Common myeloid progenitor, CD34-positive (primary cell): ENCODE data around the gene UVRAG.
"Not testable (repeated sequence)": the region's sequence is repeated elsewhere in the genome, so short reads cannot be mapped to it uniquely, and the experiment has no call there.

Experiments
- CTCF ChIA-PET: fragments of 350-600 bp; sonication (Branson Sonifier 250); formaldehyde crosslinking; loops from one replicate; lab custom pipeline; 2021; ENCODE audit warnings: antibody characterized with exemption; lab: Charles Lee
- POLR2A ChIA-PET: fragments of 350-600 bp; sonication (Branson Sonifier 250); formaldehyde crosslinking; loops from one replicate; lab custom pipeline; 2021; ENCODE audit warnings: antibody characterized with exemption; lab: Charles Lee
- DNase-seq, 3 donors: peaks; one replicate each; pipeline versions ENCODE4 v3.0.0 to v3.0.0-alpha.2; 2013
- H3K27ac ChIP-seq, 2 experiments: 1 replicate in 1 of 2; 2 replicates in 1 of 2; pipeline ENCODE4 v1.7.0; 2013; ENCODE audit warnings: inconsistent platforms in 2 of 2, low read length in 2 of 2, mild to moderate bottlenecking in 2 of 2, low read depth in 1 of 2, moderate library complexity in 1 of 2; ENCODE audit not compliant: severe bottlenecking in 2 of 2, insufficient read depth in 1 of 2, poor library complexity in 1 of 2
- H3K27me3 ChIP-seq, 5 experiments: replicated peaks in 2 of 5; 1 replicate in 3 of 5; 2 replicates in 2 of 5; pipeline versions ENCODE4 v1.6.1 to v1.7.0; 2013; ENCODE audit warnings: low read length in 4 of 5, mild to moderate bottlenecking in 2 of 5, moderate library complexity in 2 of 5, inconsistent platforms in 1 of 5; ENCODE audit not compliant: insufficient read depth in 5 of 5, control insufficient read depth in 4 of 5
- H3K36me3 ChIP-seq, 4 experiments: 1 replicate in 2 of 4; 2 replicates in 2 of 4; pipeline versions ENCODE4 v1.6.1 to v1.7.0; 2013; ENCODE audit warnings: low read length in 3 of 4, control low read depth in 1 of 4, mild to moderate bottlenecking in 1 of 4; ENCODE audit not compliant: control insufficient read depth in 4 of 4, insufficient read depth in 4 of 4
- H3K4me1 ChIP-seq, 4 experiments: 1 replicate in 3 of 4; 2 replicates in 1 of 4; pipeline versions ENCODE4 v1.6.1 to v1.7.1; 2013; ENCODE audit warnings: low read length in 3 of 4, mild to moderate bottlenecking in 3 of 4, control low read depth in 1 of 4, inconsistent platforms in 1 of 4, moderate library complexity in 1 of 4; ENCODE audit not compliant: control insufficient read depth in 4 of 4, insufficient read depth in 4 of 4; ENCODE audit errors: control extremely low read depth in 1 of 4
- H3K4me3 ChIP-seq, 7 experiments: 1 replicate in 4 of 7; 2 replicates in 3 of 7; pipeline versions ENCODE4 v1.5.1 to v1.7.0; 2013; ENCODE audit warnings: mild to moderate bottlenecking in 7 of 7, low read length in 6 of 7, moderate library complexity in 6 of 7, inconsistent platforms in 2 of 7, low read depth in 2 of 7, control low read depth in 1 of 7; ENCODE audit not compliant: insufficient read depth in 4 of 7, control insufficient read depth in 1 of 7; ENCODE audit errors: extremely low read depth in 1 of 7
- H3K9me3 ChIP-seq, 5 experiments: 1 replicate in 4 of 5; 2 replicates in 1 of 5; pipeline versions ENCODE4 v1.6.1 to v1.7.1; 2013; ENCODE audit warnings: low read length in 4 of 5, mild to moderate bottlenecking in 2 of 5, inconsistent platforms in 1 of 5, low read depth in 1 of 5, moderate library complexity in 1 of 5; ENCODE audit not compliant: control insufficient read depth in 4 of 5, insufficient read depth in 2 of 5; ENCODE audit errors: control extremely low read depth in 1 of 5
- WGBS: methylation state at CpG from one replicate; pipeline ENCODE4 v1.1.5; 2013; ENCODE audit not compliant: insufficient coverage; 5-methylcytosine and 5-hydroxymethylcytosine counted together

UVRAG gene

DNA sequence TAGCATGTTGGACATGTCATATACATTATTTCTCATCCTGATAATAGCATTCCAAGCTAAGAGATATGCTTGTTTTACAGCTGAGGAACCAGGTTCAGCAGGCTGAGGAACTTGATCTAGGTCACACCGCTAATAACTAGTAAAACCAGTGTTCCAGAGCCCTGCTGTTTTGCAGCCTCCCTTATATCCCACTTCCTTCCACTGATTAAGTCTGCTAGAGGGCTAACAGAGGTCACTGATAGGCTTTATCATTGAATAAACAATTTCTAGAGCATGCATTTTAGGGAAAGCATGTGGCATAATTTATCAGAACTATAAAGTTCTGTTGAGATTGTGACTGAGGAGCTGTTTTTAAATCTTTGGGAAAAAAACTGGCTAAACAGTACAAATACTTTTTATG, 54.0 kb downstream of the UVRAG start:
- CTCF ChIA-PET: interaction anchor here (0.8 to 5.2 kb wide), 19 partner anchors 9 to 454 kb away, joined by 3 to 85 read pairs (median 4); no protein-coding TSS in a partner anchor
- POLR2A ChIA-PET: no interaction called here
- DNase-seq: no peak
- 13% methylated on average over 1 of the region's 1 CpG for WGBS
- Histone ChIP-seq H3K27me3 (no peaks in the 10 kb centered on the region), H3K27ac (peak overlapping the region in 1 of 2 experiments; percentile 39), H3K9me3 (no peaks in the 10 kb centered on the region), H3K4me3 (no peak overlapping the region), H3K4me1 (peaks cover 22 to 52% (median 42%) of the 10 kb centered on the region in 4 experiments), H3K36me3 (peaks cover 0 to 5% (median 2%) of the 10 kb centered on the region in 4 experiments)

DNA sequence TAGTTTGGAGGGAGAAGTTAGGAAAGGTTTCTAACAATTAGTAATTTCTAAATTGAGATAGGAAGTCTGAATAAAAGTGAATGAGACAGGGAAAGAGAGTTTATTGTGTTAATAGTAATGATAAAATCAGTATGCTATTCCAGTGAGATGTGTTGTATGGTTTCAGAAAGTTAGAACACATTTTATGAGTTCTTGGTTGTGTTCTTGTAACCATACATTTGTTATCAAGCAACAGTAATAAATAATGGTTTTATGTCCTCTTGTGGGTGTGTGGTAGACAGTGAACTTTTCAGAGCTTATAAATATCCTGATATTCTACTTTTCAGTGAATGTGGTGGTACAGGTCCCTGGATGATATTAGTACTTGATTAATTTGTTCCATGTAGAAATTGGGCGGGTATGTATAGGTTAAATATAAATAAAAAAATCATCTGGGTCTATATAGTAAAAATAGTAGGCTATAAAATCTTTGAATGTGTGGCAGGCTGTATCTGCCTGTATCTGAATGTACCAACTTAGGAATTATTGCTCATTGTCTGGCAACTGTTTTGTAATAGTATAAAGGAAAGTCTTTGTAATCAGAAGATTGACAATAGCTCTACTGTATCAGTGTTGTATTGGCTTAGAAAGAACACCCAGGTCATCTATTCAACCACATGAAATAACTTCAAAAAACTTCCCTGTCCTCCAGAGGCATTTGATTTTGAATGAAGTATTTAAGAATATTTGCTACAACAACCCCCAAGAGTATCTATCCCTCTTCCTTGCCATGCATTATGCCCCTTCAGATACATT, 54.8 kb downstream of the UVRAG start:
- Histone ChIP-seq H3K4me1 (peaks cover 26 to 61% (median 50%) of the 10 kb centered on the region in 4 experiments), H3K27ac (peak overlapping the region in 1 of 2 experiments; percentile 39), H3K36me3 (peaks cover 0 to under 1% (median 0%) of the 10 kb centered on the region in 4 experiments), H3K9me3 (no peaks in the 10 kb centered on the region), H3K27me3 (no peaks in the 10 kb centered on the region), H3K4me3 (no peak overlapping the region)
- ChIA-PET CTCF (interaction anchor here (1.0 to 5.2 kb wide), 11 partner anchors 10 to 277 kb away, joined by 3 to 85 read pairs (median 4); no protein-coding TSS in a partner anchor), POLR2A (no interaction called here)
- DNase-seq: peak in 1 of 3 donors; percentile 29
- WGBS: no CpG with 5 or more reads among the region's 1 CpG

DNA sequence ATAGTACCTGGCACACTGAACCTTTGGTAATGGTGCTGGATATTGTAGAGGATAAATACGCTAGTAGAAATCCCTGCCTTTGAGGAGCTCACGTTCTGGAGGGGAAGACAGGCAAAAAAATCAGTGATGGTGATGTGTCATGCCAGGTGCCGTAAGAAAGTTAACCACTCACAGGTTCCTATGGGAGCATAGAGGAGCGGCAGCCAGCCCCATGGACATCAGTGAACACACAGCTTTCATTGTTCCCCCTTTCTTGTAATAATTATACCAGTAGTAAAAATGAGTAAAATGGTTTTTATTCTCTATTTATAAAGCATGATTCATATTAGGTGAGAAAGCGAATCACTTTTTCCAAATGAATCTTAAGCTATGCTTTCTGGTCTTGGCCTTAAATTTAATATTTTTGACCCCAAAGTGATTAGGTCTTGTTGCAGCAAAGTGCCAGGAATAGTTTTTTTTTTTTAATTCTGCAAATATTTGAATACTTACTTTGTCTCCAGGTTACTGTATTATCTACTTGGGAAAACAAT, 57.9 kb downstream of the UVRAG start:
- ChIA-PET POLR2A (no interaction called here), CTCF (interaction anchor here (0.7 to 4.8 kb wide), 12 partner anchors 10 to 428 kb away, joined by 3 to 22 read pairs (median 4); partner anchors contain the start of gene UVRAG)
- H3K4me3 ChIP-seq: peak overlapping the region in 6 of 7 experiments; percentile 43 to 76 (median 61)
- peak in 2 of 3 donors; percentile 52 to 66 for DNase-seq
- H3K27me3 ChIP-seq: no peaks in the 10 kb centered on the region
- H3K36me3 ChIP-seq: no peaks in the 10 kb centered on the region
- peaks cover 33 to 73% (median 56%) of the 10 kb centered on the region in 4 experiments for H3K4me1 ChIP-seq
- H3K27ac ChIP-seq: peak overlapping the region; percentile 61 to 88
- no peaks in the 10 kb centered on the region for H3K9me3 ChIP-seq
- WGBS: 80% methylated on average over 1 of the region's 5 CpGs

DNA sequence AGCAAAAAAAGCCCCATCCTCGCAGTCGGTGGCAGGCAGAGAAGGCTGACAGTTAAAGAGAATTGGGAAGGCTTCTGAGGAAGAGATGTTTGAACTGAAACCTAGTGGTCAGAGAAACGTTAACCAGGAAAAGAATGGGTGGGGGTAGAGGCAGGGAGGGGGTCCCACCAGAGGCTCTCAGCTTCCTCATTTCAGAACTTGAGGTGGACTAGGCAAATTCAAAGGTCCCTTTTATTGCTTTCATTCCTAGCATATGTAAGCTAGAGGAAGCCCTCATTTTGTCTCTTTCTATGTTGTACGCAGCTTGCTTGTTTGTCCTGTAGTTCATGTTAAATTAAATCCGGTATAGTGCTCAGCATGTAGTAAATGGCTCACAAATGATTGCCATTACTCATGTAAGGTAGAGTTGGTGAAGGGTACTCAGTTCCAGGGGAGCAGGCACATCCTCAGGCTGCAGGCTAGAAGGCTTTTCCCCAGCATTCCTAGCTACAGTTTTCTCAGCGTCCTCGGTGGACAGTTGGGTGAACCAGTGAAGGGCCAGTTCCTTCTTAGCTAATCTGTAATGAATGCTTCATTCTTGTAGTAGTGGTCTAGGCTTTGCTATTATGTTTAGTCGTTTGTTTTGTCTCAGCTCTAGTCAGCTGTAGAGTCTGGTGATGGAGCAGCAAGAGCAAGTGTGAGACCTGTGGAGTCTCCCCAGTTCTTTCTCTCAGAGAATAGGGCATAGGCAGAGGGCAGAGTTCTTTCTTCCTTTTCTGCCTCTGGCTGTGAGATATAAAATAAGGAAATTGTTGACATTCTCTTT, 58.6 kb downstream of the UVRAG start:
- H3K27me3 ChIP-seq: no peaks in the 10 kb centered on the region
- peaks cover 33 to 67% (median 50%) of the 10 kb centered on the region in 4 experiments for H3K4me1 ChIP-seq
- peak overlapping the region in 6 of 7 experiments; percentile 43 to 76 (median 61) for H3K4me3 ChIP-seq
- DNase-seq: peak; percentile 56 to 86 (median 80)
- CTCF ChIA-PET: interaction anchor here (0.7 to 4.8 kb wide), 14 partner anchors 10 to 429 kb away, joined by 3 to 22 read pairs (median 4); partner anchors contain the start of gene UVRAG
- H3K36me3 ChIP-seq: no peaks in the 10 kb centered on the region
- no peaks in the 10 kb centered on the region for H3K9me3 ChIP-seq
- H3K27ac ChIP-seq: peak overlapping the region; percentile 61 to 88
- POLR2A ChIA-PET: no interaction called here
- WGBS: 7% methylated on average over 5 of the region's 8 CpGs

DNA sequence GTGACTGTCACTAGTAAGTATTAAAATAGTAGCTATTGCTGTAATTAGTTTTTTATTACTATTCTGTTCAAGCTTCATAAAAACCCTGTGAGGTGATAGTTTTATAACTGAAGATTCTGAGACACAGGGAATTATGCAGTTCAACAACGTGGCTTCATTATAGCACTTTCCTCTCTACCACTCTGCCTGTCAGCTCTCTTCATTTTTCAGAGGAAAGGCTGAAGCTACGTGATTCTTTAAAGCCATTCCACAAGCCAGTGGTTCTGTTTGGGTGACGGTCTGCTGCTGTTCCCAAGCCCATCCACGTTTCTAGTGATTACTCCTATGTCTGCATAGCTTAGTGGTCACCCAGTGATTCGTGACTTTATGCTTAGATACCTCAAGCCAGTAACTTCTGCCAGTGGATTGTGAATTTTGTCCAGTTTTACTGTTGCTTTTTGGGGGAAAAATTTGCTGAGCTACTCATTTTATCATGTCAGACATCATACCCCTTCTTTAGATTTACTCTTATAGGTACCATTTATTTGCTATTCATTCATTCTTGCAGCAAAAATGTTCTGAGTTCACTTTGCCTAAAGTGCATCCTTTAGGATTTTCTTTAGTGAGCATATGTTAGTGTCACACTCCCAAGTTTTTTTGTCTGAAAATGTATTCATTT, 59.8 kb downstream of the UVRAG start:
- ChIA-PET POLR2A (no interaction called here), CTCF (interaction anchor here (1.2 to 4.8 kb wide), 4 partner anchors 12 to 72 kb away, joined by 4 to 22 read pairs (median 5); no protein-coding TSS in a partner anchor)
- peaks cover 0 to 2% (median under 1%) of the 10 kb centered on the region in 4 experiments for H3K36me3 ChIP-seq
- DNase-seq: no peak
- 32% methylated on average over 4 of the region's 5 CpGs for WGBS
- peak overlapping the region in 1 of 2 experiments; percentile 88 for H3K27ac ChIP-seq
- H3K4me3 ChIP-seq: peak overlapping the region in 1 of 7 experiments; percentile 11
- peaks cover 29 to 55% (median 39%) of the 10 kb centered on the region in 4 experiments for H3K4me1 ChIP-seq
- no peaks in the 10 kb centered on the region for H3K27me3 ChIP-seq
- H3K9me3 ChIP-seq: no peaks in the 10 kb centered on the region

DNA sequence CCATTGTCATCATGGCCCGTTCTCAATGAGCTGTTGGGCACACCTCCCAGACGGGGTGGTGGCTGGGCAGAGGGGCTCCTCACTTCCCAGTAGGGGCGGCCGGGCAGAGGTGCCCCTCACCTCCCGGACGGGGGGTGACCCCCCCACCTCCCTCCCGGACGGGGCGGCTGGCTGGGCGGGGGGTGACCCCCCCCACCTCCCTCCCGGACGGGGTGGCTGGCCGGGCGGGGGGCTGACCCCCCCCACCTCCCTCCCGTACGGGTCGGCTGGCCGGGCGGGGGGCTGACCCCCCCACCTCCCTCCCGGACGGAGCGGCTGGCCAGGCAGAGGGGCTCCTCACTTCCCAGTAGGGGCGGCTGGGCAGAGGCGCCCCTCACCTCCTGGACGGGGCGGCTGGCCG, 62.3 kb downstream of the UVRAG start:
- H3K27me3 ChIP-seq, H3K4me3 ChIP-seq, POLR2A ChIA-PET, CTCF ChIA-PET, H3K27ac ChIP-seq, H3K9me3 ChIP-seq, DNase-seq: not testable (repeated sequence)
- WGBS: no CpG with 5 or more reads among the region's 27 CpGs
- peaks cover 23 to 38% (median 31%) of the 10 kb centered on the region in 4 experiments for H3K4me1 ChIP-seq
- peaks cover 2 to 11% (median 7%) of the 10 kb centered on the region in 4 experiments for H3K36me3 ChIP-seq
